Mammary epithelial cell (primary cell): ENCODE measurements around the gene CRMP1.

Experiments
- EZH2 ChIP-seq: IDR thresholded peaks from 2 replicates; pipeline ENCODE4 v1.6.1; 2012; ENCODE audit warnings: low read length, inconsistent platforms, borderline replicate concordance
- TF ChIP-seq, protein P1 (sequence below), 2 donors: IDR thresholded peaks in 1 of 2; conservative IDR thresholded peaks in 1 of 2; 2 replicates each; pipeline ENCODE4 v1.5.1; 2011 to 2012; ENCODE audit warnings: inconsistent platforms in 2 of 2, low read length in 2 of 2, mild to moderate bottlenecking in 2 of 2, control low read depth in 1 of 2, low read depth in 1 of 2; ENCODE audit not compliant: insufficient read depth in 1 of 2; ENCODE audit errors: extremely low read depth in 1 of 2

GRCh38 chr4:5854929-5855328, 38.0 kb downstream of the CRMP1 start:
- TF ChIP-seq, protein P1, sequence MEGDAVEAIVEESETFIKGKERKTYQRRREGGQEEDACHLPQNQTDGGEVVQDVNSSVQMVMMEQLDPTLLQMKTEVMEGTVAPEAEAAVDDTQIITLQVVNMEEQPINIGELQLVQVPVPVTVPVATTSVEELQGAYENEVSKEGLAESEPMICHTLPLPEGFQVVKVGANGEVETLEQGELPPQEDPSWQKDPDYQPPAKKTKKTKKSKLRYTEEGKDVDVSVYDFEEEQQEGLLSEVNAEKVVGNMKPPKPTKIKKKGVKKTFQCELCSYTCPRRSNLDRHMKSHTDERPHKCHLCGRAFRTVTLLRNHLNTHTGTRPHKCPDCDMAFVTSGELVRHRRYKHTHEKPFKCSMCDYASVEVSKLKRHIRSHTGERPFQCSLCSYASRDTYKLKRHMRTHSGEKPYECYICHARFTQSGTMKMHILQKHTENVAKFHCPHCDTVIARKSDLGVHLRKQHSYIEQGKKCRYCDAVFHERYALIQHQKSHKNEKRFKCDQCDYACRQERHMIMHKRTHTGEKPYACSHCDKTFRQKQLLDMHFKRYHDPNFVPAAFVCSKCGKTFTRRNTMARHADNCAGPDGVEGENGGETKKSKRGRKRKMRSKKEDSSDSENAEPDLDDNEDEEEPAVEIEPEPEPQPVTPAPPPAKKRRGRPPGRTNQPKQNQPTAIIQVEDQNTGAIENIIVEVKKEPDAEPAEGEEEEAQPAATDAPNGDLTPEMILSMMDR (conservative IDR thresholded peaks at IDR 0.05 in 1 of 2, IDR thresholded peaks at IDR 0.05 in 1 of 2; ENCODE audit: extremely low read depth in 1 of 2, insufficient read depth in 1 of 2, low read depth in 1 of 2, low read length in 2 of 2) = no peak
- no peak for TF ChIP-seq EZH2
